SKM-1 (cell line): Measurements from ENCODE around the gene VWC2L.

Experiments
- DNase-seq: peaks from one replicate; lab custom pipeline; 2025; ENCODE audit not compliant: unreplicated experiment; lab: John Stamatoyannopoulos, UW

VWC2L gene

DNA sequence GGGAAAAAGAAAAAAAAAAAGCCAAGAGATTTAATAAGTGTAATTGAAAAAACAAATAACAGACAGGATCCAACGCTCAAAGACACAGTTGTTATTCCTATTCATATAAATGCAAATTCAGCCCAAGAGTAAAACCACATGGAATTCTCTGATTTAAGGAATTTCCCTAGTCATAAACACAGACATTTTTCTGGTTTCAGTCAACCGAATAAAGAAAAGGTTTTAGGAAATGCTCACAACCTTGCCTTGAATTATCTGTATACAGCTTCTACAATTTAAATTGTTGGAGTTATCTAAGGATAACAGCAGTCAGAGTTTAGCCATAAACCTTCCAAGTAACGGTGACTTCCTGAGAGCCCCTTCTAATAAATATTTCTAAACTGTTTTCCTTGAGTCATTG lies 122.7 kb downstream of the VWC2L start:
- DNase-seq = no peak

DNA sequence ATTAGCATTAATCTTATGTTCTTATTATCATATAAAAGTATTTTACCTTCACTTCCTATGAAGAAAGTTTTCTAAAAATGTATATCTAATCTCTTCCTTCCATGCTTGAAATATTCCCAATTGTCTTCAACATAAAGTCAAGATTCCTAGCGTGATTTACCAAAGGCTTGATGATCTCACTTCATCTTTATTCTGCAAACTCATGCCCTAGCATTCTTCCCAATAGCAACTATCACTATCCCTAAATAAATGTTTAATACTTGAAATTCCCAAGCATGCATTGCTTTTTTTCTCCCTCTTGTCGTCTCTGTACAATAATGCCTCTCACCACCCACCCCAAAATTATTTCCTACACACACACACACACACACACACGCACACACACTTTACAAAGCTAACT lies 125.8 kb downstream of the VWC2L start:
- no peak for DNase-seq

DNA sequence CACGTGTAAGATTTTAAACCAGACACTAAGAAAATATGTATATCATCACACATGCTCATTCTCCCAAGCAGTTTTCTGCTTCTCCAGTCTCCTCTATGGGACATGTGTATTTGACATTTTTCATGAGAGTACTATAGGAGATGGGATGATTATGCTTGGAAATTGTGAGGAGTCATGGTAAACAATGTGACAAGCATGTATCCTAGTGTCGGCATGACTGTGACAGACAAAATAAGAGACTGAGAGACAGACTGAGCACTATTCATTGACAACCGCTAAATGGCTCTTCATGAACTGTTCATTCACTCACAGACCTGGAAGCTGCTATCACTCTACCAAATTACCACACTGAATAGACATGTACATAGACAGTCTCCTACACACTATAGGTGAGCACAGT lies 127.1 kb downstream of the VWC2L start:
- no peak for DNase-seq

DNA sequence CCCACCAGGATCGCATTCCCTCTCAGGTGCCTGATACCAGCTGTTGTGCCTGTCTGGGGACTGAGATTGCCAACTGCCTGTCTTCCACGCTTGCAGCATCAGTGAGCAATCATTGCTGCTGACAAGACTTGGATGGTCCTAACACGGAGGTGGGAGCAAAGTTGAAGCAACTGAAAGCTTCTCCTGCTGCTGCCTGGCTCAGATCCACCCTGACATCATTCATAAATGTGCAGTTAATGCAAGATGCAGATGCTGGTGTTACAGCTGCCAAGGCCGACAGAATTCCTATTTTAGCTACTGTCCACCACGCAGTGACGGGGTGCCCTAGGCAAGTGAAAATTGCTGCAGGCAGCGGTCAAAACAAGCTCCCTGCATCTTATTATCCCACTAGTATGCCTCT lies 131.4 kb downstream of the VWC2L start:
- DNase-seq = no peak

DNA sequence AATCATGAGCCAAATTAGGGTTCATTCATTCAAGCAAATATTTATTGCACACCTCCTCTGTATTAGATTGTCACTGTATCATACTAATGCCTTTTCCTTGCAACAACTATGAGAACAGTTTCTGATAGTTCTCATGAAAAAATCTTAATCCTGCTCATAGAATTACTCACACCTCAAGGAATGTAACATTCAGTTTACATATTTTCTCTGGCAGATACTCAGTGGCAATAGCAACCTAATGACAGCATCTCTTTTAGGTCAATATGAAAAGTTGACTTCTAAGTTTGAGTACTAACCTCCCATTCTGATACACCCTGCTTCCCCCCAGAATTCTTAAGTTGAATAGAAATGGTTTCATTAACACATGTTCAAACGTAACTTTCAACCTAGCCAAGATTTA lies 132.0 kb downstream of the VWC2L start:
- no peak for DNase-seq

DNA sequence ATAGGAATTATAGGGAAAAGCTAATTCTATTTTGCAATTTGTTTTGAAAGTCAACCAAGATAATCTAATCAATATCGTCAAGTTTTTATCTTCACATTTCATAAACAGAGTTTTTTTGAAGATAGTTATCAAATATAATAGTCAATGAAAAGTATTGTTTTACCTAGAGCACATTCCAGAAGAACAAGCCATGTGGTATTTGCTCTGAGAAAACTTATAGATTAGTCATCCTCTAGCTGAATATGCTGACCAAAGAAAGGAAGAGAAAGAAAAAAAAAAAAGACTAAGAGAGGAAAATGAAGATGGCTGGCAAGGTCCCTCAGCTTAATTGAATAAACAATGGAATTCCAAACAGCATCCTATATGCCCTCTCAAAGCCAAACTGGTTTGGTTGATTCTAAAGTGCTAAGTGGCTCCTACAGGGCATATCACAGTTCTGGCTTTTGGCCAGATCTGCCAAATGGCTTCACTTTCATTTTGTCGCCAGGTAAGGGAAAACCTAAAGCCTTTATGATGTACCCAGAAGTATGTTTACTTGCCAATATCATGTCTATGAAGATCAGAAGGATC lies 132.6 kb downstream of the VWC2L start:
- DNase-seq = no peak

DNA sequence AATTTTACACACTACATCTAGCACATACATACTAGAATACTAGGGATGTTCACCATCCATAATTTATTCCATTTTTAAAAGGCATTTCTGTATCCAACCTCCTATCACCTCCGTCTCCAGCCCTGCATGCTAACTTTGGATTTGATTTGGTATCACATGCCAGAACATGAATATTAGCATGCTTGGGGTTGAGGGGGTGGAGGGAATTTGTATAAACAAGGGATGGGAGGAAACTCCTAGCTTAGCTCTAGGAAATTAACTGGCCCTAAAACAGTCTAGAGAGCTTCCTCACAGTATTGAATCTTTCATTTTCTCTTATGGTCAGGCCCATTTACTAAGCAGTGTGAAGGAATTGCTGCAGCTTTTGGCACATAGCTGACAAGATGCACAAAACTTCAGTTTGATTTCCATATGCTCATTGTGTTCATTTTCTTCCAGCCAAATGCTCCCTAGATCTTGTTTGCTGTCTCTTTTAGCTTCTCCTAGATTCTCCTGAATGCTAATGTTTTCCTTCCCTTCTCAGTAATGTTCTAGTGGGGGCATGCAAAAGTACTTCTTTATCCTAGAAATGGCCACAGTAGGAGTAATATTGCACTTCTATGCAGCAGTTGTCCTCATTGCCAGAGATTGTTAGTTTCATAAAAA lies 135.2 kb downstream of the VWC2L start:
- DNase-seq = no peak

DNA sequence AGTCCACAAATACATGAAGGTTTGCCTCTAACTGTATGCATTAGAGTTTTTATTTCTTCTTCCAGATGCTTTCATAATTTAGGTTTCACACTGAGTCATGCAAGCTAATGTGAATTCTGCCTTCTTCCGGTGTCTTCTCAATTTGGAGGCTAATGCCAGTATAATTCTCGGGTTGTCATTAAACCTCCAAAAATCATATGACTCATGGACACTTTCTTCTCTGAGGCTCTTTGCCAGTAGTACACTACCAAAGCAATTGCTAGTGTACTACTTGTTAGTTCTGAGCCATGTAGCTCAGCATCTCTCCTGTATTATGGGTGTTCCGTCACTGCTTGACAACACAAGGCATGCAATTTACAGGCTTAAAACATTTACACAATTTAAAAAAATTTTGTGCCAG lies 137.1 kb downstream of the VWC2L start:
- no peak for DNase-seq

DNA sequence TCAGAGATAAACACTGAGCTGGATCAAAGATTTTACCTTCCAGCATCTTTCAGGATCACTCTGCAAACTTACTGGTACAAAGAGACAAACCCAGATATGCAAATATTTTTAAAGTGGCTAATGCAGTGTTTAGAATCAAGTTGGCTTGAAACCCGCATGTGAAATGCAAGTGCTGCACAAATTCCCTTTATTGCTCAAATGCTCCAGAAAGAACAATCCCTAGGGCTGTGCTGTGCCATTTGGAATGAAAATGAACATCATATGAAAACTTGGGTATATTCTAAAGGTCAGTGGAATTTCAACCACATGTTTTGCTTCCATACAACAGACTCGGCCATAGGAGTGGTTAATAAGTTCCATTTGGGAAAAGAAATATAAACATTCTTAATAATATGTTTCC lies 139.1 kb downstream of the VWC2L start:
- no peak for DNase-seq

DNA sequence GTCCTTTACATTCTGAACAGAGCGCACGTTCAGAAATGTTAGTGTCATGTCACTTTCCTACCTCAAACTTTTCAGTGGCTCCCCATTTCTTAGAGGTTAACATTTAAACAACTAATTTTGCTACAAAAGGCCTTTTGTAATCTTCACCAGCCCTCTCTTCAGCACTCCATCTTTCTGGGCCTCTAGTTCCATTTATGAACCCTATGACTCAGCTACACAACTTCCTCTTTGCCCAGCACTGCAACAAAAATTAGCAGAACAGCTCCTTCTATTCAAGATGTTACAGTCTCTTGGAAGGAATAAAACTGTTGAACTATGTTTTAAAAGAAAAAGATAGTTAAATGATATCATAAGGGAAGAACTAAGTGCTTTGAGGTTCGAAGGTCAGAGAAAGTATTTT lies 139.9 kb downstream of the VWC2L start:
- peak; percentile 61 for DNase-seq

DNA sequence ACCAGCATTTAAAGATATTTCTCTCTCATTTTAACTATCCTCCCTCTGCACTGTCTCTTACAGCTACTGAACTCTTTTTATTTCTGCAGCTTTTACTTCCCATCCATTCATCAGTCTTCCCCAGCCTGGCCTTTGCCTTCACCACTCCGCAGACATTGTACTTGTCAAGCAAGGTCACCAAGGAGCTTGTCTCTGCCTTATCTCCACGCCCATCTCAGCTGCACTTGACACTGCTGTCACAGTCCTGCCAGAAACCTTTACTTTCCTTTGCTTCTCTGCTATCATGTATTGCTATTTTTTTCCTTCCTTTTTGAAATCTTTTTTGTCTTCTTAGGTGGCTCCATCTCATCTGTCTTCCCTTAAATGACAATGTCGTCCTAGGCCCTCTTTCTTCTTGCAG lies 147.0 kb downstream of the VWC2L start:
- DNase-seq = no peak

DNA sequence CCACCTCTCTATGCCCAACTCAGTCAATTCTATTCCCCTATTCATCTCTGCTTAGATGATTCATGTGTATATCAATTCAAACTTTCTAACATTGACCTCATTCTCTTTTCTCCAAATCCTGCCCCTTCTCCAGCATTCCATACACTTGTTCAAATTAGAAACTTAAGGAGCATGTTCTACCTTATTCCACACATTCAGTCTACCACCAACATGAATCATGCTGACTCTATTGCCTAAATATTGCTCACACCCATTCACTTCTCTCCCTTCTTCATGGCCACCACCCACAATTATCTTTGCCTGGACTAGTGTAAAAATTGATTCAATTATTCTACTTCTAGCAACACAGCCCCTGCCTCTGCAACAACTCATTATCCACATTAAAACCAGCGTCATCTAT lies 147.5 kb downstream of the VWC2L start:
- DNase-seq = no peak

DNA sequence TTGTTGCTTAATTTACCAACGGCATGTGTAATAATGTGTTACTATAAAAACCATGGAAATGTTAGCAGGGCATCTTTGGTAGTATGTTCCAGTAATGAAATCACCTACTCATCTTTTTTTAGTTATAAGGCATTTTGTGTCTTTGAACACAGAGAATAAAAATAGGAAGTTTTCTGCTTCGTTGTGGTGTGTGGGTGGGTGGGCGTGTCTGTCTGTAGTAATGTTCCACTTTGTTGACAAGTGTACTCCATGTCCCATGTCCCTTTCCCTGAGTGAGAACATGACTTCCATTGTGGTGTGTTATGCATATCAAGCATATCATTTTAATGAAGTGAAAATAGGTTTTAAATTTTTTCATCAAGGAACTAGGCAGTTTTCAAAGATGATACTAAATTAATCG lies 149.3 kb downstream of the VWC2L start:
- no peak for DNase-seq

DNA sequence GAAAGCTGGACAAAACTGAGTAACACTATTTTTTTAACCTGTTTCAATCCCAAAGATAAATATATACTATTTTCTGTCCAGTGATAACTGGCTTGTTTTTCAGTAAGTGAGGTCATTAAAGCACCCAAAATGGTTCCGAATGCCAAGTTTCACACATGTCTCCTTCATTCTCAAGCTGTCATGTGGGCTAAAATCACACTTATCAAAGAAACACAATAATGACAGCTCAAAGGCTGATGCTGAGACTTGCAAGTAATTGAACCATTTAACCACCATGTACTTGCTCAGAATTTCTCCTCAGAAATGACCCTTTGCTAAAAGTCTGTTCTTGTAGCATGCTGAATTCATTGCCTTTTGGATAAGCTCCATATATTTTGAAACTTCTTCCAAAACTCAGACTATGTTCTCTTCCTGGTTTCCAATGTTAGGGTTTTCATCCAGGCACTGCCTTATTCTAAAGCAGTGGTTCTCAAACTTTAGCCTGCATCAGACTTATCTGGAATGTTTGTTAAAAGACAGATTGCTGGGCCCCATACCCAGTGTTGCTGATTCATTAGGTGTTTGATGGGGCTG lies 149.8 kb downstream of the VWC2L start:
- no peak for DNase-seq

DNA sequence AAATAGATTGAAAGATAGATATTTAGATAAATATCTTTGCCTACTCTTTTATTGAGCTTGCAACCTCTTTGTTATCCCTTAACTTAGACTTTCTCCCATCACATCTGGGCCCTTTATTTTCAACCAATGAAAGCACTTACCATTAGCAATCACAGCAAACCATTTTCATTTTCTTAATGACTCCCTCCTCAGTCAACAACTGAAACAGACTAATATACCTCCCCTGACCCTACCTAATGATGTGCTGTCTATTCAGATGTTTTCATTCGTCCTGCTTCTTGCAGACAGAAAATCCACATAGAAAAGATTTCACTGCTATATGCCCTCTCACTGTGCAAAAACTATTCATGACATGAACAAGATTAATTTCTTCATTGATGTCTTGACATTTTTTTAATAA lies 154.4 kb downstream of the VWC2L start:
- no peak for DNase-seq

DNA sequence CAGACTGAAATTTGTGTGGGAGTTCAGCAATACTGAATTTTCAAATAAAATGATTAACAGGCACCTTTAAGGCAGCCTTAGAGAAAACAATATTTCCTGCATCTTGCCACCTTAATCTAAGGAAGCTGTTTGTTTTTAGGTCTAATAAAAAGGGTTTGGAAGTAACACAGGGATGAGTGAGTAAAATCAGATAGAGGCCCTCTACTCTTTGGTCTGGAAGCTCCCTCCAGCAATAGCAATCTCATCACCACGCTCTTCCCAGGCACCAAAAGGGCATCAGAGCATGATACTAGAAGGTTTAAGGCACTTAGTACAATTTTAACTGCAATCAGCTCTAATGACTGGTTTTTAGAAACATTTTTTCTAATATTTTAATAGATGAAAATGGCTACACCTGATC lies 155.6 kb downstream of the VWC2L start:
- DNase-seq = no peak

DNA sequence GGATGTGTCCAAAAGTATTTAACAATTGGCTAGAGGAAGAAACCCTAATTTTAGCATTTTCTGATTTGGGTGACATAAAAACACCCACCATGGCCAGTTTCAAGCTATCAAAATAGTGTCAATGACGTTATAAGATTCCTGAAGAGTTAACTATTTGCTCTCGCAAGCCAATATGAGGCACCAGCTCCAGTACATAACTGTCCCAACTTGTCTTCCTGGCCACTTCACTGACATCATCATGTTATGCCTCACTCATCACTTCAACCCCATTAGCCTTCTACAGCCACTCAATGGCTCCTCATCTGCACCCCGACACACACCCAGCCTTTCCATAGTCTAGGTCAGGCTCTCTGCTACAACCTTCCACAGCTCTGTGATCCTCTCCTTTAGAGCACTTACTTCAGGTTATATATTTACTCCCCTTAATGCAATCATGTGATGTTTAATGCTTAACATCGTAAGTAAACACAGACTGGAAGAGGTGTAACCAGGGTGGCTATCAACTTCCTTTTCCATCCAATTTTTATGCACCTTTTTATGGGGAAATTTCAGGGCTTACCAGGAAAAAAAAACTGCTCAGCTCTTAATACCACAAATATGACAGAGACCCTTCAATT lies 158.7 kb downstream of the VWC2L start:
- no peak for DNase-seq

DNA sequence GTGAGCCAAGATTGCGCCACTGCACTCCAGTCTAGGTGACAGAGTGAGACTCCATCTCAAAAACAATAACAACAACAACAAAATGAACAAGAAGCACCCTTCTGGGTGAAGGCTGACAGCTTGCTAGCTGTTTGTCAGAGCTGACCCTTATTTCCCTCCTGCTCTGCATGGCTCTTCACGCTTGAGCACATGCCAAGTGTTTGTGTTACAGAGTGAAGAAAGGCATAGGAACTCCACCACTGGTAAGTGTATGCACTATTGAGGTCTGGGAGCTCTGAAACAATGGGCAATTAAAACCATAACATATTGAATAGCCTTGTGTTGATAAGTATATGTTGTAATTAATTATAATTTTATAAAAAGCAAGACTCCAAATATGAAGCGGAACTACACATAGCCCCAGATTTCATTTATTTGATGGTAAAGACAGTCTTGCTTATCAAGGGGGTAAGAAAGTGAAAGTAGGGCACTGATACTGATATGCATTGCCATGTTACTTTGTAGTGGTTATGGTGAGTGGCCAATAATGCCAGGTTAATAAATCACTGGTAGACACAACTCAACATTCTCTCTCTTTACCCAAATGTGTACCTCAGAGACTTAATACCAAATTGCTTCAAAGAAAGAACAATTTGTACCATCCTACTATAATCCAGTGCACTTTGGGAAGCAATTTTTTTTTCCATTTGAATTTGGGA lies 163.4 kb downstream of the VWC2L start:
- DNase-seq = no peak

DNA sequence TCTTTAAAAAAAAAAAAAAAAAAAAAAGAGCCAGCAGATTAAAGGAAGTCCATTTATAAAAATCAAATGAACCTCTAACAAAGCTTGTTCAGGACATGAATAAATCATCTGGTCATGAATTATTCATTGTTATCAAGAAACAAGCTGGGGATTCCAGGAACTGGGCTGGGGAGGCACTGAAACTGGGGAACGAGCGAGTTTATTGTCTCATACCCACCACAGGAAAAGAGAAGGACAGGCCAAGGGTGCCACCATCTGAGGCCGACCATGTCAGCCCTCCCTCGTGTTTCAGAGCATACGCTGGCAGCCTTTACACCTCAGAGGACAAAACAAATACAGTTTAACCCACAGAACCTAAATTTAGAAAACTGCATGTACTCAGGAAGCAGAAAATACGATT lies 164.2 kb downstream of the VWC2L start:
- no peak for DNase-seq

DNA sequence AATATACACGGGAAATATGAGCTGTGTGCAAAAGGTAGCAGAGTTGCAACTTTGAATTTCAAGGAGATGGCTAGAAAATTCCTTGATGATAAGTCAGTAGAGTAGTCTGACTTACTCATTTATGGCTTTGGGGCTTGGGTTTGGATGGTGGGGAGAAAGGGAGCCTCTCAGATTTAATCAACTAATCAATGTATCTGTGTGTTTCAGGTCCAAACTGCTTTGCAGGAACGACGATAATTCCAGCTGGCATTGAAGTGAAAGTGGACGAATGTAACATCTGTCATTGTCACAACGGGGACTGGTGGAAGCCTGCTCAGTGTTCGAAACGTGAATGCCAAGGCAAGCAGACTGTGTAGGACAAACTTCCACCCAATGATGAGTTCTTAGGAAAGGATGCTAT lies 164.6 kb downstream of the VWC2L start:
- no peak for DNase-seq

DNA sequence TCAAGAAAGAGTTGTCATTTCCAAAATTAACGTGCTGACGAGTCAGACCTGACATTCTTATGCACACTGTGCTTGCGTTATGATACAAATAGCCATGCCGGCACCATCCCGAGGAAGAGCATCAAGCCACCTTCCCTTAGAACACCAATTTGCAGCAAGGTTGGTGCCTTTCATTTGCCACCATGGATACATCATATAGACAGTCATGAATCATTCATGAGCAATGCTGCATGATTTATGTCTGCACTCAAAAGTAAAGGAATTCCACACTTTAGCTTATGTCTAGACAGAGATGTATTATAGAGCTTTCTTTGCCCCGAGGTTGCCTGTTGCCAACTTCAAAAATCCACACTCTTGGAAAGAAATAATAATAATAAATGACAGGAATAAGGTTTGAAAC lies 166.9 kb downstream of the VWC2L start:
- no peak for DNase-seq

DNA sequence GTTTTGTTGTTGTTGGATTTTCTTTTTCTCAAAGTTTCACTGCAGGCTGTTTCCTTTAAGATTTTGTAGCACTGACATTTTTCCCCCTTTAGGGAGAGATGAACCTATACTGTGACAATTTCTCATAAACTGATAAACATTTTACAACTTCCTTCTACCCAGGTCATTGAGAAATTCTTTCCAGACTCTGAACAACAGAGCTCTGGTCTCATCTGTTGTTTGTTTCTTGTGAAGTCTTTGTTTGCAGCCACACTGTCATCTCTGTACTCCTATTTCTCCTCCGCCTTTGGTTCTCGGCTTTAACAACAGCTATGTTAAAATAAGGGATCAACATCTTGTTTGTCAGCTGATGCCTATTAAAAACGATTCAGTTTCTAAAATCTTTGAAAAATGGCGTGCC lies 167.6 kb downstream of the VWC2L start:
- no peak for DNase-seq
